Measurements from ENCODE around the gene C5orf15. TPM values are rescaled to one million over a fixed set of nuclear protein-coding genes. Genes with fewer than 3 reads are reported as not detected.

Gene C5orf15
- total RNA-seq, 4 donors from 2014 or later, result 12.4 to 92.6 (median 36.2) TPM

DNA sequence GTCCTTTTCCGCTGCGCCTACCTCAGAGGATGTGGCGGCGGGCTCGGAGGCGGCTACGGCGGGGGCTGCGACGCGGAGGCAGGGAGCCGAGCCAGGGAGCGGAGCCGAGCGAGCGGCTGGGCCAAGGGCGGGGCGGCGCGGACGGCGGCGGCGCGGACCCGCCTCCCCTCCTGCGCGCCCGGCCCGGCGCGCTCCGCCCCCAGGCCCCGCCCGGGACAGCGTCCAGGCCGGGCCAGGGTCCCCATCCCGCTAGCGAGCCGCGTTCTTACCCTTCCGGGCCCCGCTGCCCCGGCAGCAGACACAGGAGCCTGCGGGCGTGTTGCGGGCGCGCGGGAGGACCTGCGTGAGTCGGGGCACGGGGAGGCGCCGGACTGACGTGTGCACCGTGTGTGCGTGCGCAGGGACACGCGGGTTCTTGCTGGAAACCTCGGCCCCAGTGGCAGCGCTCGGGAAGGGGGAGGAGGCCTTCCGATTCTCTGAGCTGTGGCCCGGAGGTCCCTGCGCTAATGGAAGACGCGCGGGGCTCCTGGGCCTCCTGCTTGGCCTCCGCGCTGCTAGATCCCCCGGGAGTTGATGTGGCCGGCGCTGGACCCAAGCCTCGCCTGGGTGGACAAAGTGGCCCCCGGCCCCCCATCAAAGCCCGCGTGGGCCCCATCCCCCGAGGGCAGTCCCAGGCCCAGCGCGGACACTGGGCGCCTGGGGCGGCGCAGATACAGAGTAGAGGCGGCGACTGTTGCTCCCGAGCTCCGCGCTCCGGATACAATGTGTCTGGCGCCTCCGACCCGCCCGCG is 36.4 kb upstream of the C5orf15 start, which contains the start of gene VDAC1:
TSS of gene VDAC1 (minus strand) at position 350 of the 791 bp plus-strand sequence. CDS start 11,963 bp downstream, outside the sequence.
- Histone ChIP-seq H3K36me3 (peaks cover 0 to 7% (median 0%) of the 10 kb centered on the region in 3 donors), H3K27ac (peak within 1 kb of the TSS; percentile 97 to 100 (median 98)), H3K9me3 (no peaks in the 10 kb centered on the region), H3K4me1 (peaks cover 4 to 50% (median 19%) of the 10 kb centered on the region in 4 donors), H3K27me3 (no peaks in the 10 kb centered on the region), H3K4me3 (peak within 1 kb of the TSS; percentile 92 to 99 (median 96))
- DNase-seq, result peak; percentile 74 to 88 (median 87)
- TF ChIP-seq POLR2A (IDR thresholded peaks at IDR 0.05), result peak; percentile 90 to 91
- TF ChIP-seq, protein P1, sequence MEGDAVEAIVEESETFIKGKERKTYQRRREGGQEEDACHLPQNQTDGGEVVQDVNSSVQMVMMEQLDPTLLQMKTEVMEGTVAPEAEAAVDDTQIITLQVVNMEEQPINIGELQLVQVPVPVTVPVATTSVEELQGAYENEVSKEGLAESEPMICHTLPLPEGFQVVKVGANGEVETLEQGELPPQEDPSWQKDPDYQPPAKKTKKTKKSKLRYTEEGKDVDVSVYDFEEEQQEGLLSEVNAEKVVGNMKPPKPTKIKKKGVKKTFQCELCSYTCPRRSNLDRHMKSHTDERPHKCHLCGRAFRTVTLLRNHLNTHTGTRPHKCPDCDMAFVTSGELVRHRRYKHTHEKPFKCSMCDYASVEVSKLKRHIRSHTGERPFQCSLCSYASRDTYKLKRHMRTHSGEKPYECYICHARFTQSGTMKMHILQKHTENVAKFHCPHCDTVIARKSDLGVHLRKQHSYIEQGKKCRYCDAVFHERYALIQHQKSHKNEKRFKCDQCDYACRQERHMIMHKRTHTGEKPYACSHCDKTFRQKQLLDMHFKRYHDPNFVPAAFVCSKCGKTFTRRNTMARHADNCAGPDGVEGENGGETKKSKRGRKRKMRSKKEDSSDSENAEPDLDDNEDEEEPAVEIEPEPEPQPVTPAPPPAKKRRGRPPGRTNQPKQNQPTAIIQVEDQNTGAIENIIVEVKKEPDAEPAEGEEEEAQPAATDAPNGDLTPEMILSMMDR (IDR thresholded peaks at IDR 0.05), result peak in 1 of 6 experiments; percentile 9

DNA sequence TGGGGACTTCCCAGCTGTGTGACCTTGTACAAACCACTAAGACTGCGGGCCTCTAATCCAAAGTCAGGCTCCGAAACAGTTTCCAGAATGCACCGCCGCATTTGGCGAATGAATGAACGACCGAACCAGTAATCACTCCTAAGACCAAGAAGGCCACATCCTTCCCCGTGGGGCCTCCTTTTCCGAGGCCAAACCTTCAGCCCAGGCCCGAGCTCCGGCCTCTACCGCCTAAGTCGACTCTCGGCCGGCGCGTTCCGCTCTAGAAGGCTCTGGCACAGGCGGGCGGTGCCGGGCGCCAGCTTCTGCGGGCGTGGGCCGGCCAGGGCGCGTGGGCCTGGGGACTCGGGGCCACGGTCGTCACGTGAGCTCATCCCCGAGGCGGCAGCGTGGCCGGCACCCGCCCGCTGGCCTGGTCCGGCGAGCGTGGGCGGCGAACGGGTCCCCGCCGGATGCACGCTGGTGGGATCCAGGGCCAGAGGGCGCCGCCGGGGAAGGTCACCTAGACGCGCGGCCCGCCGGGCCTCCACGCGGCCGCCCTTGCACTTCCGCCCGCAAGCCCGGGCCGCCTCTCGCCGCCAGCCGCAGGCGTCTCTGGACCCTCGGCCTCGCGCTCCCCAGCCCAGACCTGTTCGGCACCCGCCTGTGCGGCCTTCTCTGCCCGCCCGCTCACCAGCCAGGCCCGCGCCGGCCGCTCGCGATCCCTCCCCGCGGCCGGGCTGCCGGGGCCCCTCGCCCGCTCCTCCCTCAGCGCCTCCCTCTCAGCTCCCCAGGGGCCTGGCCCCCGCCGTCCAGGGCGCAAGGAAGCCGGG is 35.6 kb upstream of the C5orf15 start:
- Histone ChIP-seq H3K9me3 (no peaks in the 10 kb centered on the region), H3K4me3 (peak overlapping the region; percentile 92 to 99 (median 96)), H3K27ac (peak overlapping the region; percentile 97 to 100 (median 98)), H3K4me1 (peaks cover 4 to 58% (median 19%) of the 10 kb centered on the region in 4 donors), H3K36me3 (peaks cover 0 to 7% (median 0%) of the 10 kb centered on the region in 3 donors), H3K27me3 (no peaks in the 10 kb centered on the region)
- TF ChIP-seq, protein P1 (IDR thresholded peaks at IDR 0.05), result no peak
- TF ChIP-seq POLR2A (IDR thresholded peaks at IDR 0.05), result no peak
- DNase-seq, result peak; percentile 55 to 79 (median 73)

DNA sequence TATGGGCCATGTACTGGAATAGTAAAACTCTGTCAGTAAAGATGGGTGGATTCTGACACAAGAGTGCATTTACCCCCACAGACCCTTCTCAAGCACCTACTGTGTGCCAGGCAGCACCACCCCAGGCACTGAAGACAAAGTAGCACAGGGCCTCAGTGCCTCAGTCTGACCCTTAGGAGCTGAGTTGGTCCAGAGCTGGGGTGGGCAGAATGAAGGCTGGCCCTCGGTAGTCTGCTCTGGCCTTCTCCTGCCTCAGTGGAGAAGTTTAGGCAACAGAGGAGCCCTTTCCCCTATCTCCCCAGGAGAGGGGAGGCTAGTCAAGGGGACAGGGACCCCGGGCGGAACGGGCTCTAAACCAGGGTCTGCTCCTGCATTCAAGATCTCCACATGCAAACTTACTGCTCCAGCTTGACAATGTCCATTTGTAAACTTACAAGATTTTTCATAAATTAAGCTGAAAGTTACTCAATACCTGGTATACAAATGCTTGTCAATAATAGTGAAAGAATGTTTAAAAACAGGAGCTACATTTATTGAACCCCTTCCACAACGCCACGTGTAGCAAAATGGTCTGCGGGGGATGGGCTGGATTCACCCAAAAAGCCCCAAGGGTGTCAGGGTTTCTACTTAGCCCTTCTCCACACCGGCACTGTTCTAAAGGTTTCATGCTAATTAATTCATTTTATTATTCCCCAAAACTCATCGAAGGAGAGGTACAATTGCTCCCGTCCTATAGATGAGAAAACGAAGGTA is 34.8 kb upstream of the C5orf15 start:
- TF ChIP-seq POLR2A (IDR thresholded peaks at IDR 0.05), result no peak
- TF ChIP-seq, protein P1 (IDR thresholded peaks at IDR 0.05), result no peak
- H3K4me1 ChIP-seq, result peaks cover 4 to 65% (median 19%) of the 10 kb centered on the region in 4 donors

GRCh38 chr5:134001938-134002731 is 33.7 kb upstream of the C5orf15 start:
- peaks cover 4 to 67% (median 19%) of the 10 kb centered on the region in 4 donors for H3K4me1 ChIP-seq
- no peaks in the 10 kb centered on the region for H3K9me3 ChIP-seq
- H3K27ac ChIP-seq, result no peak overlapping the region
- H3K4me3 ChIP-seq, result peak overlapping the region in 2 of 4 donors; percentile 12 to 99
- H3K27me3 ChIP-seq, result no peaks in the 10 kb centered on the region
- DNase-seq, result no peak
- TF ChIP-seq POLR2A (IDR thresholded peaks at IDR 0.05), result no peak
- TF ChIP-seq, protein P1 (IDR thresholded peaks at IDR 0.05), result no peak
- peaks cover 0 to 7% (median 0%) of the 10 kb centered on the region in 3 donors for H3K36me3 ChIP-seq

More for the DNA sequence above, 34.8 kb upstream of the C5orf15 start:
- Histone ChIP-seq H3K27ac (peak overlapping the region; percentile 97 to 100 (median 98)), H3K36me3 (peaks cover 0 to 7% (median 0%) of the 10 kb centered on the region in 3 donors), H3K9me3 (no peaks in the 10 kb centered on the region), H3K4me3 (peak overlapping the region; percentile 92 to 99 (median 96)), H3K27me3 (no peaks in the 10 kb centered on the region)
- DNase-seq, result no peak
